Naive thymus-derived CD8-positive, alpha-beta T cell (primary cell): ENCODE results near the gene GNL2. TPM values are rescaled to one million over a fixed set of nuclear protein-coding genes. Genes with fewer than 3 reads are reported as not detected.

ENCODE experiments used
- ATAC-seq, 2 donors: fragments of 150-1000 bp; cut with Tn5 transposase in 1 of 2; sonication (Bioruptor Pico), chemical (Tn5 transposase) in 1 of 2; 1 replicate in 1 of 2; 2 replicates in 1 of 2; pipeline ENCODE4 v1.10.0; 2021; ENCODE audit warnings: mild to moderate bottlenecking in 2 of 2, moderate library complexity in 2 of 2
- POLR2A ChIA-PET: fragments of 350-600 bp; sonication (Branson Sonifier 250); formaldehyde crosslinking; loops from one replicate; lab custom pipeline; 2021; ENCODE audit warnings: antibody characterized with exemption; lab: Charles Lee
- DNase-seq, 10 donors: peaks; one replicate each; pipeline versions ENCODE4 v3.0.0 to v3.0.0-alpha.2; 2020 to 2022
- H3K27ac Mint-ChIP-seq, 10 donors: one replicate each; pipeline ENCODE4 v1.8.0; 2020 to 2022; ENCODE audit warnings: mild to moderate bottlenecking in 10 of 10, mixed read lengths in 10 of 10, moderate library complexity in 4 of 10, inconsistent platforms in 1 of 10
- H3K27me3 Mint-ChIP-seq, 5 donors: one replicate each; pipeline ENCODE4 v1.8.0; 2021 to 2022; ENCODE audit warnings: mixed read lengths in 5 of 5
- H3K36me3 Mint-ChIP-seq, 3 donors: one replicate each; pipeline ENCODE4 v1.8.0; 2020 to 2022; ENCODE audit warnings: mixed read lengths in 3 of 3, mild to moderate bottlenecking in 2 of 3, inconsistent platforms in 1 of 3
- H3K4me1 Mint-ChIP-seq, 4 donors: one replicate each; pipeline ENCODE4 v1.8.0; 2021 to 2022; ENCODE audit warnings: mixed read lengths in 4 of 4
- H3K4me3 Mint-ChIP-seq, 10 donors: one replicate each; pipeline ENCODE4 v1.8.0; 2020 to 2022; ENCODE audit warnings: mild to moderate bottlenecking in 10 of 10, mixed read lengths in 10 of 10, moderate library complexity in 6 of 10, inconsistent platforms in 1 of 10
- H3K9me3 Mint-ChIP-seq, 9 donors: one replicate each; pipeline ENCODE4 v1.8.0; 2020 to 2022; ENCODE audit warnings: mixed read lengths in 9 of 9, mild to moderate bottlenecking in 3 of 9, inconsistent platforms in 1 of 9, moderate library complexity in 1 of 9
- polyA plus RNA-seq, 3 donors: library from polyadenylated mRNA; unstranded; fragments of 300-500 nt; fragmentation: Illumina TruSeq; gene quantifications; one replicate each; pipeline ENCODE4 v1.2.3, GENCODE V29; 2021
- total RNA-seq, 8 experiments: library from RNA in 2 of 8; stranded (reverse) in 2 of 8; gene quantifications; one replicate each; pipeline ENCODE4 v1.2.3 and lab custom pipeline; 2021 to 2026

The GNL2 gene
- total RNA-seq: 10 to 100 TPM; 36.7 to 44.2 TPM
- polyA plus RNA-seq: 10 to 100 TPM; 45.5 to 60.9 (median 46.2) TPM
- 54.9 to 273 (median 64.8) reads per million in 6 experiments for total RNA-seq (lab: John Stamatoyannopoulos, UW)

- peaks cover 12 to 43% (median 35%) of the 10 kb centered on the region in 4 donors for H3K4me1 Mint-ChIP-seq
- H3K27ac Mint-ChIP-seq: peak within 1 kb of the TSS; percentile 96 to 100 (median 100)
- POLR2A ChIA-PET: interaction anchor here (0.6 to 1.9 kb wide), 6 partner anchors 42 to 120 kb away, joined by 3 to 8 read pairs (median 5); partner anchors contain the start of genes MEAF6 and SNIP1
- no peaks in the 10 kb centered on the region for H3K9me3 Mint-ChIP-seq
- peak within 1 kb of the TSS; percentile 99 to 100 (median 100) for H3K4me3 Mint-ChIP-seq
- H3K27me3 Mint-ChIP-seq: no peaks in the 10 kb centered on the region
- peaks cover 4 to 29% (median 7%) of the 10 kb centered on the region in 3 donors for H3K36me3 Mint-ChIP-seq
- ATAC-seq: peak; percentile 94 to 96
- peak; percentile 93 to 97 (median 95) for DNase-seq
Measured at GRCh38 chr1:37595440-37596181, at the start of gene GNL2. Gene GNL2 (minus strand): TSS chr1:37595937. CDS start chr1:37595822, 115 bp downstream.

- POLR2A ChIA-PET: no interaction called here
- ATAC-seq: no peak
- peaks cover 14 to 35% (median 23%) of the 10 kb centered on the region in 5 donors for H3K27me3 Mint-ChIP-seq
Measured at GRCh38 chr1:37641059-37641458, 45.3 kb upstream of the GNL2 start.

DNA sequence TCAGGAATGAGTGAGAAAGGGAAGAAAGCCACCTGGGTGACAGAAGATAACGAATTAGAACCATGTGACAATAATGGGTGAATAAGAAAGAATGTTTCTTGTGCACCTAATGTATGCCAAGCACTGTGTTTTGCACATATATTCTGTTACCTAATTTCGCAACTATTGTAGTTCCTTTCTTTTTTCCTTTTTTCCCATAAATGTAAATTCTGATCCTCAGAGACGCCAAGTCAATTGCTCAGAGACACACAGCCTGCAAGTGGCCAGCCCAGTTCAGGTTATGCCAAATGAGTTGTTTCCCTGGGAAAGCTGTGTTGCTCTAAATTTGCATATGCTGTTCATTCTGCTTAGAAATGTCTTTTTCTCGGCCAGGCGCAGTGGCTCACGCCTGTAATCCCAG lies 40.7 kb upstream of the GNL2 start:
- ATAC-seq: no peak
- H3K9me3 Mint-ChIP-seq: no peaks in the 10 kb centered on the region
- H3K27ac Mint-ChIP-seq: no peak overlapping the region
- peaks cover 40 to 62% (median 50%) of the 10 kb centered on the region in 5 donors for H3K27me3 Mint-ChIP-seq
- peaks cover 0 to 7% (median 0%) of the 10 kb centered on the region in 3 donors for H3K36me3 Mint-ChIP-seq
- DNase-seq: no peak
- peaks cover 2 to 23% (median 9%) of the 10 kb centered on the region in 4 donors for H3K4me1 Mint-ChIP-seq
- POLR2A ChIA-PET: no interaction called here
- H3K4me3 Mint-ChIP-seq: no peak overlapping the region

More at GRCh38 chr1:37641059-37641458, 45.3 kb upstream of the GNL2 start:
- no peak overlapping the region for H3K27ac Mint-ChIP-seq
- H3K4me3 Mint-ChIP-seq: no peak overlapping the region
- no peaks in the 10 kb centered on the region for H3K36me3 Mint-ChIP-seq
- H3K4me1 Mint-ChIP-seq: no peaks in the 10 kb centered on the region
- peaks cover 0 to 10% (median 0%) of the 10 kb centered on the region in 9 donors for H3K9me3 Mint-ChIP-seq
- DNase-seq: no peak

DNA sequence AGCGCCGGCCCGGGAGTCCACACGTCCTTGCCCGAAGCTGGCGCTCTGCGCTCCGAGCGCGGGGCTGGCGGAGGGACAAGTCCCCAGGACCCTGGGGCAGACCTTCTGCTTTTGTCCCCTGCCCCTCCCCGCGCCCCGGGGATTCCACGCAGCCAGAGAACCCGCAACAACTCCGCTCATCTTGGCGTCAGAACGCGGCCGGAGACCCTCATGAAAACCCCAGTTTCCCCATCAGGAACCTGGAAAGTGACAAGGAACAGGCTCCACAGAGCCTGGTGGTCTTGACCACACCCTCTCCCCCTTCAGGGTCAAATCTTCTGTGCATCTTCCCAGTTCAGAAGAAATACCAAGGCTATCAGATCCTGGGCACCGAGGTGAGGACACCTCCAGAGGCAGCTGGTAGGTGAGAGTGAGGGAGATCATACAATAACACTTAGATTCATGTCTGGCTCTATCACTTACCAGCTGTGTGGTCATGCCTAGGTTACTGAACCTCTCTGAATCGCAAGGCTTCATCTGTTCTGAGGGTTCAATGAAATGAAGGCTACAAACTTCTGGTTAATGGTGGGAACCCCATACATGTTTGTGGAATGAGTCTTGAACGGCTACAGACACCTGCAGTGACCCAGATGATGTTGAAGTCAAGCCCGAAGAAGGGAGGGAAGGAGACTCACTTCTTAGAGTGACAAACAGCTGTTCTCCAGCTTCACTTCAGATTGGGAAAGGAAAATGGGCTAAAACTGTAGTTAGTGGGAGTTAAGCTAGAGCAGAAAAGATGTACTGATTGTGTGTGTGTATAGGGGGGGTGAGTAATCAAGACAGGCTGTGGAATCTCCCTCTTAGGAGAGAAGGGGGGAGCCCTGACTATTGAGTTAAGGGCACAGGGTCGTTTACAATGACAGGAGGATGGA lies 39.5 kb upstream of the GNL2 start:
- no peak for DNase-seq
- peak overlapping the region in 9 of 10 donors; percentile 26 to 75 (median 56) for H3K4me3 Mint-ChIP-seq
- no peak for ATAC-seq
- peaks cover 48 to 74% (median 60%) of the 10 kb centered on the region in 5 donors for H3K27me3 Mint-ChIP-seq
- peaks cover 2 to 23% (median 9%) of the 10 kb centered on the region in 4 donors for H3K4me1 Mint-ChIP-seq
- POLR2A ChIA-PET: interaction anchor here (0.5 kb wide), 1 partner anchor 121 kb away, joined by 4 read pairs; the partner anchor contains the start of gene MEAF6
- peak overlapping the region in 1 of 10 donors; percentile 65 for H3K27ac Mint-ChIP-seq
- peaks cover 0 to 1% (median 0%) of the 10 kb centered on the region in 9 donors for H3K9me3 Mint-ChIP-seq
- peaks cover 0 to 7% (median 0%) of the 10 kb centered on the region in 3 donors for H3K36me3 Mint-ChIP-seq

DNA sequence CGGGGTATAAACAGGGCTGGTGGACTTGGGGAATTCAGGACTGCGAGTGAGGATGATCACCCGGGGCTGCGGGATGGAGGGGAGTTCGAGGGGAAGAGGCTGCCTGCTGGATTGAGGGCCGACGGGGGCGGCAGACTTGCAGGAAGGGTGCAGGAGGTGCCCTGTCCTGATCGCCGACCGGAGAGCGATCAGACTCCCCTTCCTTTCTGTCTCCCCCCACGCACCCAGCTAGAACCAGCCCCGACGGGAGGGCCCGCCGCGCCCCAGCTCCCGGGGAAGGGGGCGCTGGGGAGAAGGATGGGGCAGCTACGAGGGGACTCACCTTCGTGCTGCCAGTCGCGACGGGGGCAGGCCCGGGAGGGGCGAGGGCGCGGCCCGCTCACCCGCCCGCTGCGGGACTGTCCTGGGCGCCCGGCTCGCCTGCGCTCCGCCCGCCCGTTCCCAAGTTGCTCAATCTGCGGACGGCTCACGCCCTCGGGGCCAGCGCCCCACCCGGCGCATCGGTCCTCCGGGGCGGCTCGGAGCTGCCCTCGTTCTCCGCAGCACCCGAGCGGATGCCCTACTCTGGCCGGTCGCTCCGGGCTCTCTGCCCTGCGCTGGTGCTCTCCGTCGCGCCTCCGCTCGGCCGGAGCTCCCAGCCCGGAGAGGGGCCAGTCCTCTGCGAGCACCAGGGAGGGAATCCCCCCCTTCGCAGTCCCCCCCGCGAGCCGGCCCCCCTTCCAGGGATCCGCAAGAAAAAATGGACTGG lies 38.7 kb upstream of the GNL2 start, which contains the start of gene RSPO1:
Gene RSPO1, minus strand, starts transcription at position 649 of the 748 bp plus-strand sequence. CDS start 5,231 bp downstream, outside the sequence.
- POLR2A ChIA-PET: no interaction called here
- H3K36me3 Mint-ChIP-seq: peaks cover 0 to 7% (median 0%) of the 10 kb centered on the region in 3 donors
- H3K27me3 Mint-ChIP-seq: peaks cover 48 to 83% (median 66%) of the 10 kb centered on the region in 5 donors
- peaks cover 2 to 23% (median 9%) of the 10 kb centered on the region in 4 donors for H3K4me1 Mint-ChIP-seq
- peaks cover 0 to 1% (median 0%) of the 10 kb centered on the region in 9 donors for H3K9me3 Mint-ChIP-seq
- H3K4me3 Mint-ChIP-seq: peak within 1 kb of the TSS in 9 of 10 donors; percentile 33 to 75 (median 56)
- no peak for DNase-seq
- H3K27ac Mint-ChIP-seq: peak within 1 kb of the TSS in 1 of 10 donors; percentile 65
- ATAC-seq: peak in 1 of 2 donors; percentile 23

DNA sequence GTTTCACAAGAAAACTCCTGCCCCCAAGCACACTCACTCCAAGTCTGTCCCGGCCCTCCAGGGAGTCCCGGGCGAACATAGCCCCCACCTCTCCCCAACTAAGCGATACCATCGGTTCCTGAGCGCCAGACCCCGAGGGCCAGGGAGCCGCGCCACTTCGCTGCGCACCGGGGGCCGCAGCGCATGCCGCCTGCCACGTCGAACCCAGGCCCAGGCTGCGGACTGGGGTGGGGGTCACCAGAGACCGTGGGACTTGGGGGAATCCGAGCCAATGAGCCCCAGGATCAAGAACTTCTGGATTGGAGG lies 38.2 kb upstream of the GNL2 start:
- Mint-ChIP-seq H3K27ac (no peak overlapping the region), H3K4me1 (peaks cover 2 to 23% (median 9%) of the 10 kb centered on the region in 4 donors), H3K9me3 (peaks cover 0 to 1% (median 0%) of the 10 kb centered on the region in 9 donors), H3K36me3 (peaks cover 0 to 7% (median 0%) of the 10 kb centered on the region in 3 donors), H3K27me3 (peaks cover 48 to 88% (median 69%) of the 10 kb centered on the region in 5 donors), H3K4me3 (peak overlapping the region in 5 of 10 donors; percentile 30 to 53 (median 39))
- POLR2A ChIA-PET: no interaction called here
- ATAC-seq (no peak), DNase-seq (no peak)

DNA sequence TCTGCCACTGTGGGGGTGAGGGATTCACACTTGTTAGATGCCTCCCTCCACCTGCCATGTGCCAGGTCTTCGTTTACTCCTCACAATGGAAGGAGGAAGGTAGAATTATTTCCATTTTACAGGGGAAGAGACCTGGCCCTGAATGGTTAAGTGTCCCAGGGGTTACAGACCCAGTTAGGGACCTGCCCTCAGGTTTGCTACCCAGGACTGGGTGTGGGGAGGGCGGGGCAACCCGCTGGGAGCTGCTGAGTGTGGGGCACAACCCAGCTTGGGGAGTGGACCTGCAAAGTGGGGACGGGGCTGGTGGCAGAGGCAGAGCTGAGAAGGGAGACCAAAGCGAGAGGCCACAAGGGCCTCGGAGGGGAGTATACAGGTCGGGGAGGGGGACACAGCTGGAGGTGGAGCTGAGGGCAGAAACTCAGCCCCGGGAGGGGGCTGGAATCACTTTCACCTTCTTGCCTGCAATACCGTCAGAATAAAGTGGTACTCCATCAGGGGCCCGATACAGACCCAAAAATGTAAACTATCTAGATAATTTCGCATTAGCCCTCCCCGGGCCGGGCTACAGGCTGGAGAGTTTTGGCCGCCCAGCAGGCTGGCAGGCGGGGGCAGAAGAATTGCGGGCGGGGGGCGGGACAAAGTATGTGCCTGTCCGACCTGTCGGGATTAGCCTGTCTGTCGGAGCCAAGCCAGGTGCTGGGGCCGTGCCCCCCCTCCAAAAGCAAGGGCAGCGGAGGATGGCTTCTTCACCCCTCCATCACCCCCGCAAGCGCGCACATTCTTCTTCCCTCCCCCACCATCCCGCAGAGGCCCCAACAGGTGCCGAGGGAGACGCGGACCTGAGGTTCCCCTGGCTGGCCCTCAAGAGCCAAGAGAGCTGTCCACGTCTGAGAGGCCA lies 37.6 kb upstream of the GNL2 start:
- peaks cover 0 to 7% (median 0%) of the 10 kb centered on the region in 3 donors for H3K36me3 Mint-ChIP-seq
- POLR2A ChIA-PET: no interaction called here
- no peak for ATAC-seq
- peaks cover 0 to 1% (median 0%) of the 10 kb centered on the region in 9 donors for H3K9me3 Mint-ChIP-seq
- peaks cover 2 to 23% (median 9%) of the 10 kb centered on the region in 4 donors for H3K4me1 Mint-ChIP-seq
- peak overlapping the region in 7 of 10 donors; percentile 22 to 60 (median 51) for H3K4me3 Mint-ChIP-seq
- DNase-seq: no peak
- peaks cover 50 to 92% (median 73%) of the 10 kb centered on the region in 5 donors for H3K27me3 Mint-ChIP-seq
- peak overlapping the region in 1 of 10 donors; percentile 37 for H3K27ac Mint-ChIP-seq

DNA sequence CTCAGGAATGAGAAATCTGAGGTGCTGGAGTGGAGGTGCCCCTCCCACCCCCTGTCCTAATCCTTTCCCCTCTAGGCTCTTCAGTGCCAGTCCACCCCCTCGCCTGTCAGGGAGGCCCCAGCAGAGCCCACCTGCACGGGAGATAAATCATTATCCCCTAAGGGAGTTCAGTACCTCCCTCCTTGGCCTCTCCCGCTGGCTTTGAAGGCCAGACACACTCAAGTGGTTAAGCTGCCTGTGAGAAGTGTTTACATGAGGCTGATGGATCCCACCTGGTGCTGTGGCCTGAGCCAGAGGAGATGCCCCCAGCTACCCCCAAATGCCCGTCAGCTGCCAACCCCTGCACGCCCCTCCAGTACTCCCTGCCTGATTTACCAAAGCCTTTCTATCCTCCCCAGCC lies 35.3 kb upstream of the GNL2 start:
- no peak for ATAC-seq
- peaks cover 2 to 23% (median 9%) of the 10 kb centered on the region in 4 donors for H3K4me1 Mint-ChIP-seq

GRCh38 chr1:37630426-37631028 lies 34.8 kb upstream of the GNL2 start:
- ATAC-seq: no peak
- no peak for DNase-seq
- Mint-ChIP-seq H3K36me3 (peaks cover 0 to 7% (median 0%) of the 10 kb centered on the region in 3 donors), H3K4me3 (no peak overlapping the region), H3K27ac (no peak overlapping the region), H3K9me3 (peaks cover 0 to 1% (median 0%) of the 10 kb centered on the region in 9 donors), H3K27me3 (peaks cover 43 to 95% (median 79%) of the 10 kb centered on the region in 5 donors), H3K4me1 (peaks cover 2 to 23% (median 9%) of the 10 kb centered on the region in 4 donors)
- POLR2A ChIA-PET: no interaction called here

More for the DNA sequence above, 35.3 kb upstream of the GNL2 start:
- Mint-ChIP-seq H3K36me3 (peaks cover 0 to 7% (median 0%) of the 10 kb centered on the region in 3 donors), H3K27me3 (peaks cover 45 to 95% (median 82%) of the 10 kb centered on the region in 5 donors), H3K4me3 (no peak overlapping the region), H3K9me3 (peaks cover 0 to 1% (median 0%) of the 10 kb centered on the region in 9 donors), H3K27ac (peak overlapping the region in 1 of 10 donors; percentile 27)
- POLR2A ChIA-PET: no interaction called here
- no peak for DNase-seq

- H3K27me3 Mint-ChIP-seq: peaks cover 42 to 95% (median 79%) of the 10 kb centered on the region in 5 donors
- peaks cover 0 to 7% (median 0%) of the 10 kb centered on the region in 3 donors for H3K36me3 Mint-ChIP-seq
- POLR2A ChIA-PET: no interaction called here
- H3K27ac Mint-ChIP-seq: no peak overlapping the region
- DNase-seq: no peak
- peaks cover 0 to 1% (median 0%) of the 10 kb centered on the region in 9 donors for H3K9me3 Mint-ChIP-seq
- H3K4me1 Mint-ChIP-seq: peaks cover 2 to 16% (median 6%) of the 10 kb centered on the region in 4 donors
- ATAC-seq: no peak
- H3K4me3 Mint-ChIP-seq: no peak overlapping the region
Measured at GRCh38 chr1:37629726-37630425, 34.1 kb upstream of the GNL2 start.
